GM21619 (cell line): Measurements from ENCODE around the gene MAN1B1.

Experiments
- ATAC-seq: cut with Tn5 transposase; IDR thresholded peaks from one replicate; pipeline ENCODE4 v1.9.1; 2021; ENCODE audit not compliant: unreplicated experiment

Gene MAN1B1

DNA sequence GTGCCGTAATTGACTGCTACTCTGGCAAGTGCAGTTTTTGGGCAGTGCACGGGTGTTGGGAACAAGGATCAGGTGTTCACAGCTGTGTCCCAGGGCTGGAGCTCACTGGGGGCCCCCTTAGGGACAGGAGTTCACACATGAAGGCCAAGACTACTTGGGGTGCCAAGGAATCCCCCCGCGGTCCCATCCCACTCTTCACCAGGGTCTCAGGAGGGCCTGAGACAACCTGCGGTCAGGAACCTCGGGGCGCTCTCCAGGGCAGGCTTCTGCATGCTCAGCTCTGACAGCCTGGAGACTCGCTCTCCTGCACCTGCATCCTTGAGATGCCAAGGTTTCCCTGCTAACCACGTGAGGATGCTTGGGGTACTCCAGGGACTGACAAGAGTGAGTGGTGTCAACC, 2.3 kb upstream of the MAN1B1 start:
- ATAC-seq: no peak

DNA sequence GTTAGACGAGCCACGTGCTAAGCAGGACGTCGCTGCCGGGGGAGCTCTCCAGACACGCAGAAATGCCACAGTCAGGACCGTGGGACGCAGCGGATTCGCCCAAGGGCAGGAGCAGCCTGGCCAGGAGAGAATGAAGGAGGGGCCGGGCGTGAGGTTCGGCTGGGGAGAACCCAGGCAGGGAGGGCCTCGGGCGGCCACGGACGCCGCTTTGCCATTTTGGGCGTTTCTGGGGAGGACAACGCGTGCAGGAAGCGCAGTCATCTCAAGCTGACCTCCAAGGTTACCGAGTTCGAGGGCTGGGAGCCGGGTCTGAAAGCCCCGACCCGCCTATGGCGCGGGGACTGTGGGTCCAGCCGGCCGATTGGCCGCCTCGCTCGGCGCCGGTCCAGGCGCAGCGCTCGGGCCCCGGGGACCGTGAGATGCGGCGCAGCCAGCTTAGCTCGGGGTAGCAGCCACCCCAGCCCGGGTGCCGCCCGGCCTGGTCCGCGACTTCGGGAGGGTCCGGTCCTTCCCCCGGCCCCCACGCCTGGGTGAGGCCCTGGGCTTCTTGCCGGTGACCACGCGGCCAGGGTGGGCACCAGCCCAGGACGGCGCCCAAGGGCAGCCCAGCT, 760 bp upstream of the MAN1B1 start:
- ATAC-seq: peak; percentile 9

DNA sequence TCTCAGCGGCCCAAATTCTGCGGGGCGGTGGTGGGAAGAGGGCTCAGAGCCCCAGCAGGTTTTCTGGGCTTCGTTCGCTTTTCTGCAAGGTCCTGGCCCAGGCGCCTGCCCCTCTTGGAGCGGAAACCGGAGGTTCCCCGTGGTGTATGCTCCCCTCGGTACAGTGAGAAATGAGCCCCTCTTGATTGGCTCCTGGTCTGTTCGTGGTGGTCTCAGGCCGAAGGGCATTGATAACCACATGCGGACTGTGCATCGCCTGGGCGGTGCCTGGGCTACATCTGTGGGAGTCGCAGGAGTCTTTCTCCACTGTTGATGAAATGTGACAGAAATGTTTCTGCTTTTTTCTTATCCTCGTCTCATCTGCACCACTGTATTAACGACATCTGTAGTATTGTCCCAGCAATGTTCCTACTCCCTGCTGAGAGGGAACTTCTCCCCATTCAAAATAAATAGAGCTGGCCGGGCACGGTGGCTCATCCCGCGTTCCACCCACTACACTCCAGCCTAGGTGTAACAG, 682 bp downstream of the MAN1B1 start:
- ATAC-seq: no peak

DNA sequence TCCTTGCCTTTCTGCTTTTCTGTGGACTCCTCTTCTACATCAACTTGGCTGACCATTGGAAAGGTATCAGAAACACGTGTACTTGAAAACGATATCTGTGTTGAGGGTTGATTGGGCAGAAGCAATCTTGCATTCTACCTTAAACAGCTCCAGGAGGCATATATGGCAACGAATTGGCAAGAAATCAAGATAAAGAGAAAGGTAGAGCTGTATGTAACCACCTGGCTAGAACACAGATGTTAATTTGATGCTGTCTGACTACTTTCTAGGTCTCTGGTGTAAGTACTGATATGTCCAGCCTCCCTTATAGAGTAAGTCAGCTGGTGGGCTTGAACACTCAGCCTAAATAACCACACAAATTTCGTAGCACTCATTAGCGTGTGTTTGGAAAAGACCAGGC, 1.3 kb downstream of the MAN1B1 start:
- no peak for ATAC-seq

DNA sequence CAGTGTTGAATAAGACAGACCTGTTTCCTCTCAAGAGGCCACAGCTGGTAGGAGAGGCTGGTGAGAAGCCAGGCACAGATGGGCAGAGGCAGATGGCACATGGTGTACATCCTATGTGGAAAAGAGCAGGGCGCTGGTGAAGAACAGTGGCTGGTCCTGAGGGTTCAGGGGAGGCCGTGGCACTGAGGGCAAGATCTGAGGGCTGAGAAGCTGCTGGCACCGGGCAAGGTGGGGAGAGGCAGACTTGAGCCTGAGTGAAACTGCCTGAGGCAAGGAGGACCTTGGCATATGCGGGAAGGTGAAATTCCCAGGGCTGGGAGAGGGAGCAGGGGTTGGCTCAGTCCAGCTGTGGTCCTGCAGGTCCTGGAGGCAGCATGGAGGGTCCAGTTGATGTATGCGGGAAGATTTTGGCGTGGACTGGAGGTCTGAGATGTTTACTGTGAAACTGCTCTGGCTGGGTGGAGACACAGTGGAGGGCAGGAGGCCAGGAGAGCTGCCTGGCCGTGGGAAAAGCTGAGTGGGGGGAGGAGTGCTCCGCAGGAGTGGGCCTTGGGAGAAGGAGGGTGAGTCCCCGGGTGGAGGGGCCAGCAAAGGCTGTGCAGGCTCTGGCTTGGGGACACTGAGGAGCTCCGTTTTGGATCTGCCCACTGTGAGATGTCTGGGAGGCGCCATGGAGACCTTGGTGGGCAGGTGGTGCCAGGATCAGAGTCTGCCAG, 2.6 kb downstream of the MAN1B1 start:
- no peak for ATAC-seq

DNA sequence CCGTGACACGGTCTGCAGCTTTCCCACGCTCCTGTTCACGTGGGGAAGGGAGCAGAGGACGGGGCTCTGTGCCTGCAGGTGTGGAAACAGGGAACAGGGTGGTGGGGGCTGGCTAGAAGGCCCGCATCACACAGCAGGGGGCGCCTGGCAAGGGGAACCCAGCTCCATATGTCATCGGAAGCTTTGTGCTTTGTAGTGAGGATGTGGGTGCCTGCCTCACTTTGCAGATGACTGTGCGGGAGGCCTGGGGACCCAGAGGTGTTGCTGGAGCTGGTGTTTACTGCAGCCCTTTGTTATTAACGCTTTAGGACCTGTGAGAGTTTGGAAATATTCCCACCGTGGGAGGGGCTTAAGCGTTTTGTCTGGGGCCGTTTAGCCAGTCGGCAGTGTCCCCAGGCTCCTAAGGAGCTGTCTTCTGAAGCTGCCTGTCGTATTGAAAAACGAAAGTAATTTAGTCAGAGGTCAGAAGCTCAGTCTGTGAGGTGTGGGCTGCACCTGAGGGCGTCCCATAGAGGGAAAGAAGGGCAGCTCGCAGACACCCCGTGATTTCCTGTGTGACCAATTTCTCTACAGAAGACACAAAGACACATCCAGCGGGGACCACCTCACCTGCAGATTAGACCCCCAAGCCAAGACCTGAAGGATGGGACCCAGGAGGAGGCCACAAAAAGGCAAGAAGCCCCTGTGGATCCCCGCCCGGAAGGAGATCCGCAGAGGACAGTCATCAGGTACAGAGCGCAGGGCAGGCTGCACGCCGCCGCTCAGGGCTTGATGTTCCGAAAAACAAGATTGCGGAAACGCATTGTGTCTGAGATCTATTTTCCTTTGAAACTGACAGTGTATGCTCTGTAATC, 9.1 kb downstream of the MAN1B1 start:
- peak; percentile 80 for ATAC-seq

DNA sequence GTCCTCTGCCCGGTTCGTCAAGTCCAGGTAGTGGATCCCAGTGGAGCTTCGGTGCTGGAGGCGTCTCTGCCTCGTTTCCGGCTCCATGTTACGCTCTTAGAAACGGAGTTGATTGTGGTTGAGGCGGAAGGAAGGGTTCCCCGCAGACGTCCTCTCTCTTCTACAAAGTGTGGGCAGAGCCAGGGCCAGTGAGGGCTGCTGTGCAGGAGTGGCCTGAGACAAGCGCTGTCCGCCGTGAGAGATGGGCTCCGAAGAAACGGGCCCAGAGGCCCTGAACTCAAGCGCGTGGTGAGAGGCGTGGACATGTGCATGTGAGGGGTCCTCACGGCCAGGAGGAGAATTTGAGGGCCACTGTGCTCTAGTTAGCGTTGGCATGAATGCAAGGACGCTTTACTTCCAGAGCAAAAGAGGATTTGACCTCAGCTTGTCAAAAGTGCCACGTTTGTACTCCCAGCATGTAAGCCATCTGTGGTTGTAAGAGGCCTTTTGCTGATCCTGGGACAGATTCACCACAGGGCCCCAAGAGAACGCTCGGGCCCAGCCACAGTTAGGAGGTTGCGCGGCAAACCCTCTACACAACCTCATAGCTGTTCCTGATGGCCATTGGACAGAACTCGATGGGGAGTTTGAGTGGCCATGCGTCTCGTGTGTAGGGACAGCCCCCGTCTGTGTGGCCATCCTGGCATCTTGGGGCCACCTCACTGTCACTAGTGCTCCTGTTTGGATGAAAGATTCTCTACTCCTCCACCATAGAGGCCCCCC, 10.2 kb downstream of the MAN1B1 start:
- no peak for ATAC-seq

DNA sequence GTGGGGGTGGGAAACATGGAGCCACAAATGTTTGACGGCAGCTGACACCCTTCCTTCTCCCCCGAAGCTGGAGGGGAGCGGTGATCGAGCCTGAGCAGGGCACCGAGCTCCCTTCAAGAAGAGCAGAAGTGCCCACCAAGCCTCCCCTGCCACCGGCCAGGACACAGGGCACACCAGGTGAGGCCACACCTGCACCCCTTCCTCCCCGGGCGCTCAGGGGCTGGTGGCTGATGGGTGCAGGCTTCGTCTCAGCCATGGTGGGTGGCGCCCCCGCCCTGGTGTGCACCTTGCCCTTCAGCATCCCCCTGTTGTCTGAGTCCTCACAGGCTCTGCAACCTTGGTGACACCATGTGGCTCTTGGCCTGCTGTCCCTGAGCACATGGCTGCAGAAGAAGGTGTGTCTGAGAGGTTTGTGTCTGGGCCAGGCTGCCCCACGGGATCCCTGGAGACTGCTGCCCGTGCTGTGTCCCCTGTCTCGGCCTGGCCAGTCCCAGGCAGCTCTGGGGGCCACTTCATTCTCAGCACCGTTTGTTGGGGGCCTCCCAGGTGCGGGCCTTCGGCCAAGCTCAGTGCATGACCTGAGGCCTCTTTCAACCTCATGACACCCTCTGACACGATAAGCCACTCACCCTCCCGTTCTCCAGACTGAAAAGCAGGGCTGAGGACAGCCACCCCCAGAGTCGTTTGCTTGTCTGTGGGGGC, 11.1 kb downstream of the MAN1B1 start:
- no peak for ATAC-seq

DNA sequence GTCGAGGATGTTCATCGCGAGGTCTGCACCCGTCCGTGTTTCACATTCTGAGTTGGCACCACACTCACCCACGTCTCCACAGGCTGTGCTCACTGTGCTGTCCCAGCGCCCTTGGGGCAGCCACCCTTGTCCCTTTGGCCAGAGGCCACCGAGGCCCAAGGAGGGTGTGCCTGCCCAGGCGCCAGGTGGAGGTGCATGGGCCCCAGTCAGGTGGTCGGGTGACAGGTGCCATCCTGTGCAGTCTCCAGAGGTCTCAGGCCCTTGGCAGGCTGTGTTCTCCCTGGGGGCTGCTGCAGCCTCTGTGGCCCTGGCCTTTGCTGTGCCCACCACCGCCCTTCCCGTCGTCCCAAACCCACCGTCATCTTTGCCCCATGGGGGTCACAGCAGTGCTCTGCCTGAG, 12.4 kb downstream of the MAN1B1 start:
- ATAC-seq: no peak

DNA sequence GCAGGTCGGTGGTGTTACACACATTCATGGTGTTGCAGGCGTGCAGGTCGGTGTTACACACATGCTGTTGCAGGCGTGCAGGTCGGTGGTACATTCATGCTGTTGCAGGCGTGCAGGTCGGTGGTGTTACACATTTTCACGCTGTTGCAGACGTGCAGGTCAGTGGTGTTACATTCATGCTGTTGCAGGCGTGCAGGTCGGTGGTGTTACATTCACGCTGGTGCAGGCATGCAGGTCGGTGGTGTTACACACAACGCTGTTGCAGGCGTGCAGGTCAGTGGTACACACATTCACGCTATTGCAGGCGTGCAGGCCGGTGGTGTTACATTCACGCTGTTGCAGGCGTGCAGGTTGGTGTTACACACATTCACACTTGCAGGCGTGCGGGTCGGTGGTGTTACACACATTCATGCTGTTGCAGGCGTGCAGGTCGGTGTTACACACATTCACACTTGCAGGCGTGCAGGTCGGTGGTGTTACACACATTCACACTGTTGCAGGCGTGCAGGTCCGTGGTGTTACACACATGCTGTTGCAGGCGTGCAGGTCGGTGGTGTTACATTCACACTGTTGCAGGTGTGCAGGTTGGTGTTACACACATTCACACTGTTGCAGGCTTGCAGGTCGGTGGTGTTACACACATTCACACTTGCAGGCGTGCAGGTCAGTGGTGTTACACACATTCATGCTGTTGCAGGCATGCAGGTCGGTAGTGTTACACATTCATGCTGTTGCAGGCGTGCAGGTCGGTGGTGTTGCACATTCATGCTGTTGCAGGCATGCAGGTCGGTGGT, 16.6 kb downstream of the MAN1B1 start:
- no peak for ATAC-seq

DNA sequence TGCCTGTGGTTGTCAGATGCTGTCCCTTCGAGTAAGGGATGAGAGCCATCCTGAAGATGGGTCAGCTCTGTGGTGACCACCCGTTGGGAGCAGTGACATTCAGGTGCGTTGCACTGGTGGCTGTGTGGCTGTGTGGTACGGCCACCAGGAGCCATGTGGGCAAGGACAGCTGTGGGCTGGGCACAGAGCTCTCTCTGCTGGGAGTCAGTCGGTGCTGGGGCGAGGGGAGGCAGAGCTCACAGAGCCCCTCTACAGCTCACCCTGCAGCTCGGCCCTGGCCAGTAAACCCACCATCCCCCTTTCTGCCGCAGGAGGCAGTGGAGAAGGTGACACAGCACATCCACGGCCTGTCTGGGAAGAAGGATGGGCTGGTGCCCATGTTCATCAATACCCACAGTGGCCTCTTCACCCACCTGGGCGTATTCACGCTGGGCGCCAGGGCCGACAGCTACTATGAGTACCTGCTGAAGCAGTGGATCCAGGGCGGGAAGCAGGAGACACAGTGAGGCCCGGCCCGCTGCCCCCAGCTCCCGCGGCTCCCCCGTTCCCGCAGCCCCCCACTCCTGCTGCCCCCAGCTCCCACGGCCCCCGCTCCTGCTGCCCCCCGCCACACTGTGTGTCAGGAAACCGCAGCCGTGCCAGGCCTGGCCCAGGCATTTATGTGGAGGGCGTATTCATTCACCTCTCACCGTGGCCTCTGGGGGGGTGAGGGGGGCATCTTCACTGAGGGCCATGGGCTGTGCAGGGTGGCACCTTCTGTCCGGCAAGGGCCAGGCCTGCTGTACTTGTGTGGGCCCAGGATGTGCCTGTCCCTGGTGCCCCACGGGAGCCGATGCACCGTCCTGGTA, 19.3 kb downstream of the MAN1B1 start:
- no peak for ATAC-seq

DNA sequence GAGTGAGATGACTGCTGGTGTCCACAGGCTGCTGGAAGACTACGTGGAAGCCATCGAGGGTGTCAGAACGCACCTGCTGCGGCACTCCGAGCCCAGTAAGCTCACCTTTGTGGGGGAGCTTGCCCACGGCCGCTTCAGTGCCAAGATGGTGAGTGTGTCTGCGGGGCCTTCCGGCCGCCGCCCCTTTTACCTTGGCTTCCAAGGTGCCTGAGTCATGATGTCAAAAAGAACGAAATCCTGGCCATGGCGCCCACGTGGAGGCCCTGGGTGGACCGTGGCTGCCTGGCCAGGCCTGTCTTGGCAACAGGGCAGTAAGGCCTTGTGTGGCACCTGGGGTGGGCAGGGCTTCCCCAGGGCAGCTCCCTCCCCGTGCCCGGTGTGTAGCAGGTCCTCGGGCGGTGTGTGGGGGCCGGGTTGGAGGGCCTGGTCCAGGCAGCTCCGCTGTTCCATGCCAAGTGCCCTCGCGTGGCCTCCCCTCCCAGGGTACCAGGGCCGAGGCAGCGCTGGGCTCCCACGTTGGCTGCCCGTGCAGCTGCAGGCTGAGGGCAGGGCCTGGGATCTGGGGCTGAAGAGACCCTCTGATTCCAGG, 20.0 kb downstream of the MAN1B1 start:
- no peak for ATAC-seq

DNA sequence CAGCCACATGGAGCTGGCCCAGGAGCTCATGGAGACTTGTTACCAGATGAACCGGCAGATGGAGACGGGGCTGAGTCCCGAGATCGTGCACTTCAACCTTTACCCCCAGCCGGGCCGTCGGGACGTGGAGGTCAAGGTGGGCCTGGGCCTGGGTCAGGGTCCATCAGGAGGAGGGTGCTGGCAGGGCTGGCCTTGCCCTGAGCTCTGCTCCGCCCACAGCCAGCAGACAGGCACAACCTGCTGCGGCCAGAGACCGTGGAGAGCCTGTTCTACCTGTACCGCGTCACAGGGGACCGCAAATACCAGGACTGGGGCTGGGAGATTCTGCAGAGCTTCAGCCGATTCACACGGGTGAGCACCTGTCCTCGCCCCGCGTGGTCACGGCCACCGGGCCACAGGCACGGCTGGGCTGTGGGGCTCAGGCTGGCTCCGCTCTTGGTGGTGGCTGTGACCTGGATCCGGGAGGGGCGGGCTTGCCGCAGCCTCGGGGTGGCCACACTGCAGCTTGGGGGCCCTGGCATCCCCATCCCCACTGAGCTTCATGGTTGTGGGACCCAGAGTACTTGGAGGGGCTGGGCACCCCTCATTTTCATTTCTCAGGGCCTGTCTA, 20.6 kb downstream of the MAN1B1 start:
- ATAC-seq: no peak

DNA sequence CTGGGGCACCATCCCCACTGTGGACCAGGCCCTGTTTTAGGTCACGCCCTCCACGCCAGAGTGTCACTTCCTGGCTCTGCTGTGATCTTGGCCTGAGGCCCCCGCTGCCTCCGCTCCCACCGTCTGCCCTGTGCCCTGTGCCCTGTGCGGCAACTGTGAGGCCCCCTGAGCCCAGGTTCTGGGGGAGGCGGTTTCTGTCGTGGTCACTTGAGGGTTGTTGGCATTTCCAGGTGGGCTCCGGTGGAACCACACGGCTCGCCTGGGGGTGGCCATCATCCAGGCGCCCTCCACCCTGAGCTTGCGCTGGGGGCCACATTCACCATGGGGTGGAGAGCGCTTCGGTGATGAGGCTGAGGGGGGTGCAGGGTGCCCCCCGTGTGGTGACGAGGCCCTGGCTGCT, 21.2 kb downstream of the MAN1B1 start:
- no peak for ATAC-seq

DNA sequence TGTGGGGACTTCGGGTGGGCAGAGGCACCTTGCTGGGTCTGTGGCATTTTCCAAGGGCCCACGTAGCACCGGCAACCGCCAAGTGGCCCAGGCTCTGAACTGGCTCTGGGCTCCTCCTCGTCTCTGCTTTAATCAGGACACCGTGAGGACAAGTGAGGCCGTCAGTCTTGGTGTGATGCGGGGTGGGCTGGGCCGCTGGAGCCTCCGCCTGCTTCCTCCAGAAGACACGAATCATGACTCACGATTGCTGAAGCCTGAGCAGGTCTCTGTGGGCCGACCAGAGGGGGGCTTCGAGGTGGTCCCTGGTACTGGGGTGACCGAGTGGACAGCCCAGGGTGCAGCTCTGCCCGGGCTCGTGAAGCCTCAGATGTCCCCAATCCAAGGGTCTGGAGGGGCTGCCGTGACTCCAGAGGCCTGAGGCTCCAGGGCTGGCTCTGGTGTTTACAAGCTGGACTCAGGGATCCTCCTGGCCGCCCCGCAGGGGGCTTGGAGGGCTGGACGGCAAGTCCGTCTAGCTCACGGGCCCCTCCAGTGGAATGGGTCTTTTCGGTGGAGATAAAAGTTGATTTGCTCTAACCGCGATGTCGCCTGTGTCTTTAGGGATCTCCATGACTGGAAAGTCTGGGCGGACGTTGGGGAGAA, 21.9 kb downstream of the MAN1B1 start:
- ATAC-seq: no peak

DNA sequence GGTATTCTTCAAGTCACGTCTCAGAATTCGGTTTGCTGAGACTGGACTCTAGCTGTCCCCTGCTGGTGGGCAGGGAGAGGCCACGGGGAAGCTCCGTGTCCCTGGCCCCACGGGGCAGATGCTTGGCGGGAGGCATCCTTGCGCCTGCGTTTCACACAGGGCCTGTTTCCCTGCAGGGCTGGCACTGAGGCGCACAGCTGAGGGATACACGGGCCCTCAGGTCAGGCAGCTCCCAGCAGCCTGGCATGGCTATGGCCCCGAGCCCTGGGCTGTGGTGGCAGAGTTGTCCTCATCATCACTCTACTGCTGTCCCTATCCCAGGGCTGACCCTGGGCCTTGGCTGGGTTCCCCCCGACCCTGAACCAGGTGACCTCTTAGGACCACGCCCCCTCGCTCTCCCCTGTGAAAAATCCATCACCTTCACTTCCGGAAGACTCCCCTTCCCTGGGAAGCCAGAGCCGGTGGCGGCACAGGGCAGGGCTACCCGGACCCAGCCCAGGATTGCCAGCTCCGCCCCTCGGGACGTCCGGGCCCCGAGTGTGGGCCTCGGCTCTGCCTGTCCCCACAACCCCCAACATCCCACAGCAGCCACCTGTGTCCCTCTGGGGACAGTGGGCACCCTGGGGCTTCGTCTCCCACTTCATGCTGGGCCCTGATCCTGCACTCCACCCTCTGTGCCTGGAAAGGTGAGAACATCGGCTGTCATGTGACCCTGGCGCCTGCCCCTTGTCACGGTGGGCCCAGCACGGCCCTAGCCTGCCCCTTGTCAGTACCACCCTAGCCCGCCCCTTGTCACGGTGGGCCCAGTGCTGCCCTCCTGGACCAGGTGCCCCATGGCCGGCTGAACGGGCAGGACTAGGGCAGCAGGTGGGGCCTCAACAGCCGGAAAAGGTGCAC, 22.7 kb downstream of the MAN1B1 start:
- no peak for ATAC-seq
